ENCODE measurements around the gene CNGA3.

DNA sequence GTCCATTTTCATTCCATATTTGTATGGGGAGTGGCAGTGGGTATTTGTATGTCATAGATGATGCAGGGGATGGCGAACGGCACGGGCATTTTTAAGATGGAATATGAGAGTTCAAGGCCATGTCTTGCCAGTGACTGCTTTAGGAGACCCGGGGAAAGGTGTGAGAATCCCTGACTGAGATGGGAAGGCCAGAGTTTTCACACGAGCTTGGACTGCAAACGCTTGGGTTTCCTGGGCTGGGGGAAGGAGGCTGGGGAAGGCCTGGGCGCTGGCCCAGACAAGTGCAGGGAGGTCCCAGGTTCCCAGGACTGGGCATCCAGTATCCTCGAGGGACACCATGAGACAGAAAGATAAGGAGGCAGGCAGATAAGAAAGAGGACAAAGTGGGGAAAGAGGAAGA lies 35.2 kb downstream of the CNGA3 start:
- TF ChIP-seq POLR2AphosphoS5 (IDR thresholded peaks at IDR 0.05; ENCODE audit: insufficient read depth, low read depth, low read length) (no peak), POLR2A (IDR thresholded peaks at IDR 0.05; ENCODE audit: low read depth, low read length) (no peak), MYC (IDR thresholded peaks at IDR 0.05; ENCODE audit: low read depth, low read length) (no peak), EZH2 (IDR thresholded peaks at IDR 0.05; ENCODE audit: borderline replicate concordance, low read depth, low read length, severe bottlenecking) (no peak), GATA2 (IDR thresholded peaks at IDR 0.05; ENCODE audit: insufficient read depth, insufficient read length, low read depth, low read length) (no peak), JUN (IDR thresholded peaks at IDR 0.05; ENCODE audit: borderline replicate concordance, insufficient read depth, insufficient read length, low read depth) (no peak), FOS (IDR thresholded peaks at IDR 0.05; ENCODE audit: borderline replicate concordance, insufficient read depth, low read length) (no peak)
- TF ChIP-seq, protein P1, sequence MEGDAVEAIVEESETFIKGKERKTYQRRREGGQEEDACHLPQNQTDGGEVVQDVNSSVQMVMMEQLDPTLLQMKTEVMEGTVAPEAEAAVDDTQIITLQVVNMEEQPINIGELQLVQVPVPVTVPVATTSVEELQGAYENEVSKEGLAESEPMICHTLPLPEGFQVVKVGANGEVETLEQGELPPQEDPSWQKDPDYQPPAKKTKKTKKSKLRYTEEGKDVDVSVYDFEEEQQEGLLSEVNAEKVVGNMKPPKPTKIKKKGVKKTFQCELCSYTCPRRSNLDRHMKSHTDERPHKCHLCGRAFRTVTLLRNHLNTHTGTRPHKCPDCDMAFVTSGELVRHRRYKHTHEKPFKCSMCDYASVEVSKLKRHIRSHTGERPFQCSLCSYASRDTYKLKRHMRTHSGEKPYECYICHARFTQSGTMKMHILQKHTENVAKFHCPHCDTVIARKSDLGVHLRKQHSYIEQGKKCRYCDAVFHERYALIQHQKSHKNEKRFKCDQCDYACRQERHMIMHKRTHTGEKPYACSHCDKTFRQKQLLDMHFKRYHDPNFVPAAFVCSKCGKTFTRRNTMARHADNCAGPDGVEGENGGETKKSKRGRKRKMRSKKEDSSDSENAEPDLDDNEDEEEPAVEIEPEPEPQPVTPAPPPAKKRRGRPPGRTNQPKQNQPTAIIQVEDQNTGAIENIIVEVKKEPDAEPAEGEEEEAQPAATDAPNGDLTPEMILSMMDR (IDR thresholded peaks at IDR 0.05; ENCODE audit: extremely low read depth in 1 of 2, insufficient read depth in 1 of 2, low read depth in 1 of 2, low read length in 2 of 2): no peak
- TF ChIP-seq, protein P2, sequence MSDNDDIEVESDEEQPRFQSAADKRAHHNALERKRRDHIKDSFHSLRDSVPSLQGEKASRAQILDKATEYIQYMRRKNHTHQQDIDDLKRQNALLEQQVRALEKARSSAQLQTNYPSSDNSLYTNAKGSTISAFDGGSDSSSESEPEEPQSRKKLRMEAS (IDR thresholded peaks at IDR 0.05; ENCODE audit: insufficient read depth, insufficient read length): no peak
